Measurements from ENCODE around the gene LCE5A. TPM values are rescaled to one million over a fixed set of nuclear protein-coding genes. Genes with fewer than 3 reads are reported as not detected.

The LCE5A gene
- total and polyA plus RNA-seq, 10 of the 15 experiments (the other 5 are each of a cell fraction or from before 2014, with no cell fraction given) = not detected

- TF ChIP-seq, protein P1, sequence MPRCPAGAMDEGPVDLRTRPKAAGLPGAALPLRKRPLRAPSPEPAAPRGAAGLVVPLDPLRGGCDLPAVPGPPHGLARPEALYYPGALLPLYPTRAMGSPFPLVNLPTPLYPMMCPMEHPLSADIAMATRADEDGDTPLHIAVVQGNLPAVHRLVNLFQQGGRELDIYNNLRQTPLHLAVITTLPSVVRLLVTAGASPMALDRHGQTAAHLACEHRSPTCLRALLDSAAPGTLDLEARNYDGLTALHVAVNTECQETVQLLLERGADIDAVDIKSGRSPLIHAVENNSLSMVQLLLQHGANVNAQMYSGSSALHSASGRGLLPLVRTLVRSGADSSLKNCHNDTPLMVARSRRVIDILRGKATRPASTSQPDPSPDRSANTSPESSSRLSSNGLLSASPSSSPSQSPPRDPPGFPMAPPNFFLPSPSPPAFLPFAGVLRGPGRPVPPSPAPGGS (IDR thresholded peaks at IDR 0.05; ENCODE audit: borderline replicate concordance, insufficient read depth, low read depth, low read length, poor library complexity, severe bottlenecking) = no peak
- no peak for TF ChIP-seq ZZZ3 (IDR thresholded peaks at IDR 0.05; ENCODE audit: control insufficient read depth, insufficient read length, low read depth)
Measured at GRCh38 chr1:152501704-152502103, 8.9 kb upstream of the LCE5A start (continued).

GRCh38 chr1:152502496-152503180 is 8.0 kb upstream of the LCE5A start:
- H3K36me3 ChIP-seq (ENCODE audit: control insufficient read depth in 2 of 2, insufficient read depth in 2 of 2, low read length in 1 of 2) = no peaks in the 10 kb centered on the region
- no peak overlapping the region for H3K27ac ChIP-seq (ENCODE audit: control insufficient read depth, insufficient read depth)
- no peak overlapping the region for H3K4me2 ChIP-seq (ENCODE audit: control insufficient read depth, insufficient read depth)
- 10% methylated on average over 7 of the region's 7 CpGs for WGBS (ENCODE audit: insufficient coverage, insufficient replicate concordance, low lambda C conversion rate, missing lambda C conversion rate)
- TF ChIP-seq ZNF274 (IDR thresholded peaks at IDR 0.05; ENCODE audit: insufficient read depth, insufficient read length) = no peak
- no peak for TF ChIP-seq ZNF384 (IDR thresholded peaks at IDR 0.05; ENCODE audit: borderline replicate concordance, low read depth, low read length)
- no peak for TF ChIP-seq SMC3 (IDR thresholded peaks at IDR 0.05; ENCODE audit: borderline replicate concordance, low read length)
- TF ChIP-seq, protein P2, sequence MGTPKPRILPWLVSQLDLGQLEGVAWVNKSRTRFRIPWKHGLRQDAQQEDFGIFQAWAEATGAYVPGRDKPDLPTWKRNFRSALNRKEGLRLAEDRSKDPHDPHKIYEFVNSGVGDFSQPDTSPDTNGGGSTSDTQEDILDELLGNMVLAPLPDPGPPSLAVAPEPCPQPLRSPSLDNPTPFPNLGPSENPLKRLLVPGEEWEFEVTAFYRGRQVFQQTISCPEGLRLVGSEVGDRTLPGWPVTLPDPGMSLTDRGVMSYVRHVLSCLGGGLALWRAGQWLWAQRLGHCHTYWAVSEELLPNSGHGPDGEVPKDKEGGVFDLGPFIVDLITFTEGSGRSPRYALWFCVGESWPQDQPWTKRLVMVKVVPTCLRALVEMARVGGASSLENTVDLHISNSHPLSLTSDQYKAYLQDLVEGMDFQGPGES (IDR thresholded peaks at IDR 0.05) = no peak
- no peak for TF ChIP-seq E2F8 (IDR thresholded peaks at IDR 0.05; ENCODE audit: low read depth, partially characterized antibody)
- no peak for ATAC-seq
- H3K79me2 ChIP-seq (ENCODE audit: control insufficient read depth, insufficient read depth, low read length) = no peaks in the 10 kb centered on the region
- ChIA-PET POLR2A (no interaction called here), CTCF (no interaction called here), SMC1A (ENCODE audit: uncharacterized antibody, unreplicated experiment) (no interaction called here), RAD21 (ENCODE audit: unreplicated experiment) (no interaction called here)
- H3K9me3 ChIP-seq (replicated peaks; ENCODE audit: control insufficient read depth, insufficient read depth, low read length) = no peaks in the 10 kb centered on the region
- no peaks in the 10 kb centered on the region for H3K4me1 ChIP-seq (ENCODE audit: control insufficient read depth, insufficient read depth, low read length)
- H3K27me3 ChIP-seq (replicated peaks in 1 of 2; ENCODE audit: control insufficient read depth in 2 of 2, insufficient read depth in 2 of 2, low read length in 1 of 2) = no peaks in the 10 kb centered on the region
- FAIRE-seq = no peak
- no peaks in the 10 kb centered on the region for H4K20me1 ChIP-seq (ENCODE audit: control insufficient read depth, insufficient read depth)
- no TSS peak for BruUV-seq (replicated peaks)
- DNase-seq (ENCODE audit: low read depth, low spot score) = no peak
- intact Hi-C loops (cut with micrococcal nuclease; ENCODE audit: unreplicated experiment) (no loop called here), in situ Hi-C loops (cut with MboI) (no loop called here)
- H3K9ac ChIP-seq (ENCODE audit: control insufficient read depth, insufficient read depth, low read length) = no peak overlapping the region
- no peak overlapping the region for H3K4me3 ChIP-seq
- H2AFZ ChIP-seq (ENCODE audit: control insufficient read depth, low read depth, low read length) = no peak overlapping the region

Measured in GM12878 (cell line).